Measurements from ENCODE around the gene HNF4A.

Gene HNF4A

GRCh38 chr20:44415833-44416715 lies 60.6 kb downstream of the HNF4A start:
- no peak overlapping the region for H3K27ac Mint-ChIP-seq (ENCODE audit: low read depth)
- H3K4me1 Mint-ChIP-seq: peaks cover 6% of the 10 kb centered on the region
- H3K27me3 Mint-ChIP-seq: peaks cover 60% of the 10 kb centered on the region
- ATAC-seq (replicated peaks; ENCODE audit: extremely low read depth, poor library complexity, severe bottlenecking) (no peak), DNase-seq (ENCODE audit: low spot score in 2 of 2) (no peak)
- no peaks in the 10 kb centered on the region for H3K36me3 Mint-ChIP-seq (ENCODE audit: insufficient read depth)
- no peaks in the 10 kb centered on the region for H3K9me3 Mint-ChIP-seq
- H3K4me3 Mint-ChIP-seq: no peak overlapping the region

GRCh38 chr20:44418069-44418905 lies 62.8 kb downstream of the HNF4A start:
- Mint-ChIP-seq H3K36me3 (ENCODE audit: insufficient read depth) (no peaks in the 10 kb centered on the region), H3K4me3 (no peak overlapping the region), H3K4me1 (no peaks in the 10 kb centered on the region), H3K27ac (ENCODE audit: low read depth) (no peak overlapping the region), H3K27me3 (peaks cover 50% of the 10 kb centered on the region), H3K9me3 (no peaks in the 10 kb centered on the region)
- DNase-seq (ENCODE audit: low spot score in 2 of 2): no peak
- ATAC-seq (replicated peaks; ENCODE audit: extremely low read depth, poor library complexity, severe bottlenecking): no peak

- ATAC-seq (replicated peaks; ENCODE audit: extremely low read depth, poor library complexity, severe bottlenecking) (no peak), DNase-seq (ENCODE audit: low spot score in 2 of 2) (no peak)
- no peaks in the 10 kb centered on the region for H3K9me3 Mint-ChIP-seq
- no peaks in the 10 kb centered on the region for H3K36me3 Mint-ChIP-seq (ENCODE audit: insufficient read depth)
- no peak overlapping the region for H3K4me3 Mint-ChIP-seq
- no peaks in the 10 kb centered on the region for H3K4me1 Mint-ChIP-seq
- H3K27me3 Mint-ChIP-seq: peaks cover 41% of the 10 kb centered on the region
- H3K27ac Mint-ChIP-seq (ENCODE audit: low read depth): no peak overlapping the region
Measured at GRCh38 chr20:44419131-44419844, 63.8 kb downstream of the HNF4A start.

GRCh38 chr20:44420497-44420896 lies 65.0 kb downstream of the HNF4A start:
- peaks cover 29% of the 10 kb centered on the region for H3K27me3 Mint-ChIP-seq
- H3K4me1 Mint-ChIP-seq: no peaks in the 10 kb centered on the region

GRCh38 chr20:44422083-44422482 lies 66.6 kb downstream of the HNF4A start:
- ATAC-seq (replicated peaks; ENCODE audit: extremely low read depth, poor library complexity, severe bottlenecking): no peak
- H3K27me3 Mint-ChIP-seq: peaks cover 18% of the 10 kb centered on the region
- no peak for DNase-seq (ENCODE audit: low spot score in 2 of 2)
- no peaks in the 10 kb centered on the region for H3K9me3 Mint-ChIP-seq
- no peak overlapping the region for H3K27ac Mint-ChIP-seq (ENCODE audit: low read depth)
- no peaks in the 10 kb centered on the region for H3K36me3 Mint-ChIP-seq (ENCODE audit: insufficient read depth)
- H3K4me3 Mint-ChIP-seq: no peak overlapping the region
- H3K4me1 Mint-ChIP-seq: no peaks in the 10 kb centered on the region

More at GRCh38 chr20:44420497-44420896, 65.0 kb downstream of the HNF4A start:
- ATAC-seq (replicated peaks; ENCODE audit: extremely low read depth, poor library complexity, severe bottlenecking): no peak
- no peaks in the 10 kb centered on the region for H3K36me3 Mint-ChIP-seq (ENCODE audit: insufficient read depth)
- H3K4me3 Mint-ChIP-seq: no peak overlapping the region
- H3K9me3 Mint-ChIP-seq: no peaks in the 10 kb centered on the region
- no peak for DNase-seq (ENCODE audit: low spot score in 2 of 2)
- no peak overlapping the region for H3K27ac Mint-ChIP-seq (ENCODE audit: low read depth)

GRCh38 chr20:44423480-44423879 lies 68.0 kb downstream of the HNF4A start:
- no peak for DNase-seq (ENCODE audit: low spot score in 2 of 2)
- H3K4me1 Mint-ChIP-seq: no peaks in the 10 kb centered on the region
- no peaks in the 10 kb centered on the region for H3K36me3 Mint-ChIP-seq (ENCODE audit: insufficient read depth)
- no peak overlapping the region for H3K27ac Mint-ChIP-seq (ENCODE audit: low read depth)
- peaks cover 18% of the 10 kb centered on the region for H3K27me3 Mint-ChIP-seq
- no peak for ATAC-seq (replicated peaks; ENCODE audit: extremely low read depth, poor library complexity, severe bottlenecking)
- no peak overlapping the region for H3K4me3 Mint-ChIP-seq
- no peaks in the 10 kb centered on the region for H3K9me3 Mint-ChIP-seq

- no peak for DNase-seq (ENCODE audit: low spot score in 2 of 2)
- H3K27me3 Mint-ChIP-seq: peaks cover 18% of the 10 kb centered on the region
- no peaks in the 10 kb centered on the region for H3K36me3 Mint-ChIP-seq (ENCODE audit: insufficient read depth)
- H3K4me3 Mint-ChIP-seq: no peak overlapping the region
- no peak for ATAC-seq (replicated peaks; ENCODE audit: extremely low read depth, poor library complexity, severe bottlenecking)
- no peaks in the 10 kb centered on the region for H3K4me1 Mint-ChIP-seq
- H3K9me3 Mint-ChIP-seq: no peaks in the 10 kb centered on the region
- no peak overlapping the region for H3K27ac Mint-ChIP-seq (ENCODE audit: low read depth)
Measured at GRCh38 chr20:44424039-44424495, 68.6 kb downstream of the HNF4A start.

GRCh38 chr20:44425923-44426322 lies 70.4 kb downstream of the HNF4A start:
- ATAC-seq (replicated peaks; ENCODE audit: extremely low read depth, poor library complexity, severe bottlenecking): no peak
- no peak overlapping the region for H3K4me3 Mint-ChIP-seq
- H3K9me3 Mint-ChIP-seq: no peaks in the 10 kb centered on the region
- no peak for DNase-seq (ENCODE audit: low spot score in 2 of 2)
- H3K4me1 Mint-ChIP-seq: no peaks in the 10 kb centered on the region
- no peak overlapping the region for H3K27ac Mint-ChIP-seq (ENCODE audit: low read depth)
- H3K36me3 Mint-ChIP-seq (ENCODE audit: insufficient read depth): no peaks in the 10 kb centered on the region
- peaks cover 15% of the 10 kb centered on the region for H3K27me3 Mint-ChIP-seq

GRCh38 chr20:44426879-44427790 lies 71.6 kb downstream of the HNF4A start:
- H3K36me3 Mint-ChIP-seq (ENCODE audit: insufficient read depth): no peaks in the 10 kb centered on the region
- H3K27me3 Mint-ChIP-seq: peaks cover 17% of the 10 kb centered on the region
- ATAC-seq (replicated peaks; ENCODE audit: extremely low read depth, poor library complexity, severe bottlenecking) (no peak), DNase-seq (ENCODE audit: low spot score in 2 of 2) (no peak)
- H3K4me3 Mint-ChIP-seq: no peak overlapping the region
- H3K9me3 Mint-ChIP-seq: no peaks in the 10 kb centered on the region
- H3K27ac Mint-ChIP-seq (ENCODE audit: low read depth): no peak overlapping the region
- H3K4me1 Mint-ChIP-seq: no peaks in the 10 kb centered on the region

- DNase-seq (ENCODE audit: low spot score in 2 of 2): no peak
- Mint-ChIP-seq H3K36me3 (ENCODE audit: insufficient read depth) (no peaks in the 10 kb centered on the region), H3K4me3 (no peak overlapping the region), H3K27ac (ENCODE audit: low read depth) (no peak overlapping the region), H3K27me3 (peaks cover 17% of the 10 kb centered on the region), H3K4me1 (no peaks in the 10 kb centered on the region), H3K9me3 (no peaks in the 10 kb centered on the region)
- ATAC-seq (replicated peaks; ENCODE audit: extremely low read depth, poor library complexity, severe bottlenecking): no peak
Measured at GRCh38 chr20:44427804-44428173, 72.3 kb downstream of the HNF4A start.

GRCh38 chr20:44428174-44429016 lies 72.9 kb downstream of the HNF4A start:
- Mint-ChIP-seq H3K27ac (ENCODE audit: low read depth) (no peak overlapping the region), H3K36me3 (ENCODE audit: insufficient read depth) (no peaks in the 10 kb centered on the region), H3K4me3 (no peak overlapping the region)

More at GRCh38 chr20:44428174-44429016, 72.9 kb downstream of the HNF4A start:
- Mint-ChIP-seq H3K27me3 (peaks cover 17% of the 10 kb centered on the region), H3K9me3 (no peaks in the 10 kb centered on the region), H3K4me1 (no peaks in the 10 kb centered on the region)
- DNase-seq (ENCODE audit: low spot score in 2 of 2) (no peak), ATAC-seq (replicated peaks; ENCODE audit: extremely low read depth, poor library complexity, severe bottlenecking) (no peak)
